AG04449 (cell line): ENCODE data around the gene TTC6.
"Not testable (repeated sequence)": the region's sequence is repeated elsewhere in the genome, so short reads cannot be mapped to it uniquely, and the experiment has no call there.

ENCODE experiments used
- CTCF ChIA-PET: fragments of 350-600 bp; formaldehyde crosslinking; extraction: SDS; loops from one replicate; lab custom pipeline; 2021; ENCODE audit warnings: antibody characterized with exemption; lab: Yijun Ruan, JAX
- POLR2A ChIA-PET: fragments of 400-600, 350-600 bp; formaldehyde crosslinking; extraction: SDS; loops from one replicate; lab custom pipeline; 2020; ENCODE audit warnings: antibody characterized with exemption, inconsistent platforms; lab: Yijun Ruan, JAX
- DNase-seq: peaks from one replicate; pipeline ENCODE4 v3.0.0-alpha.2; 2010; ENCODE audit warnings: low read depth, low spot score
- H3K4me3 ChIP-seq: 2 replicates; pipeline ENCODE4 v1.5.1; 2011; ENCODE audit warnings: low read depth, mild to moderate bottlenecking, control low read depth, low read length
- CTCF ChIP-seq: IDR thresholded peaks from one replicate; pipeline ENCODE4 v1.5.1; 2011; ENCODE audit warnings: mild to moderate bottlenecking, moderate library complexity, low read length, control low read depth, inconsistent platforms; ENCODE audit not compliant: insufficient read depth; ENCODE audit errors: missing control alignments

TTC6 gene

GRCh38 chr14:37594971-37595808 lies at the start of gene TTC6, which contains the start of gene FOXA1:
TSS of gene TTC6 (plus strand) at chr14:37595629. CDS start at chr14:37622065, 26,436 bp downstream.
TSS of gene FOXA1 (minus strand) at chr14:37595249. CDS start at chr14:37594972, 277 bp downstream.
- no peak for DNase-seq
- POLR2A ChIA-PET, result no interaction called here
- TF ChIP-seq CTCF, result no peak
- CTCF ChIA-PET, result interaction anchor here (0.6 to 2.5 kb wide), 8 partner anchors 10 to 351 kb away, joined by 3 to 14 read pairs (median 3); no protein-coding TSS in a partner anchor
- peak within 1 kb of the TSS; percentile 63 for H3K4me3 ChIP-seq

- H3K4me3 ChIP-seq, result no peak overlapping the region
- no peak for TF ChIP-seq CTCF
- ChIA-PET POLR2A (no interaction called here), CTCF (no interaction called here)
- DNase-seq, result no peak
Observed at GRCh38 chr14:37546621-37547447, 48.6 kb upstream of the TTC6 start.

GRCh38 chr14:37550511-37550910 lies 44.9 kb upstream of the TTC6 start:
- H3K4me3 ChIP-seq, result no peak overlapping the region
- POLR2A ChIA-PET, result no interaction called here
- CTCF ChIA-PET, result no interaction called here
- DNase-seq, result peak; percentile 57
- TF ChIP-seq CTCF, result no peak

- POLR2A ChIA-PET, result no interaction called here
- DNase-seq, result no peak
- no peak overlapping the region for H3K4me3 ChIP-seq
- CTCF ChIA-PET, result no interaction called here
- no peak for TF ChIP-seq CTCF
Observed at GRCh38 chr14:37551119-37551518, 44.3 kb upstream of the TTC6 start.

GRCh38 chr14:37553935-37554550 lies 41.4 kb upstream of the TTC6 start:
- DNase-seq, result no peak
- TF ChIP-seq CTCF, result no peak
- CTCF ChIA-PET, result no interaction called here
- POLR2A ChIA-PET, result no interaction called here
- no peak overlapping the region for H3K4me3 ChIP-seq

- H3K4me3 ChIP-seq, CTCF ChIA-PET, DNase-seq, POLR2A ChIA-PET: not testable (repeated sequence)
Observed at GRCh38 chr14:37555596-37555995, 39.8 kb upstream of the TTC6 start.
